ENCODE data around the gene SMAD7. TPM values are rescaled to one million over a fixed set of nuclear protein-coding genes. Genes with fewer than 3 reads are reported as not detected.
A peak's percentile ranks its signal among the peaks of the same experiment; 100 is the strongest.

Gene SMAD7
- total RNA-seq, 1 donor from 2014 or later: 6.9 TPM

- intact Hi-C loops (cut with micrococcal nuclease): loop anchor here (1.0 kb wide), 2 partner anchors 7 to 12 kb away; no protein-coding TSS in a partner anchor
- peak overlapping the region; percentile 76 for H3K4me3 Mint-ChIP-seq
- H3K27me3 Mint-ChIP-seq: no peaks in the 10 kb centered on the region
- ATAC-seq (ENCODE audit: low read depth): peak; percentile 84
- H3K27ac Mint-ChIP-seq: peak overlapping the region; percentile 95
- H3K4me1 Mint-ChIP-seq: peaks cover 61% of the 10 kb centered on the region
- DNase-seq: peak; percentile 53
- H3K9me3 Mint-ChIP-seq: no peaks in the 10 kb centered on the region
- TF ChIP-seq CTCF (IDR thresholded peaks at IDR 0.05): no peak
- ChIA-PET POLR2A (interaction anchor here (0.7 to 2.8 kb wide), 8 partner anchors 8 to 1922 kb away, joined by 3 to 34 read pairs (median 6); partner anchors contain the start of gene SMAD7), CTCF (interaction anchor here (0.6 to 1.3 kb wide), 3 partner anchors 17 to 100 kb away, joined by 3 read pairs; no protein-coding TSS in a partner anchor)
- H3K36me3 Mint-ChIP-seq (ENCODE audit: low read depth): peaks cover 26% of the 10 kb centered on the region
Observed at GRCh38 chr18:48940854-48941611, 9.7 kb downstream of the SMAD7 start.

GRCh38 chr18:48939205-48940097 lies 11.3 kb downstream of the SMAD7 start:
- Mint-ChIP-seq H3K27ac (peak overlapping the region; percentile 95), H3K27me3 (no peaks in the 10 kb centered on the region), H3K4me1 (peaks cover 72% of the 10 kb centered on the region), H3K4me3 (no peak overlapping the region), H3K9me3 (no peaks in the 10 kb centered on the region), H3K36me3 (ENCODE audit: low read depth) (peaks cover 16% of the 10 kb centered on the region)
- intact Hi-C loops (cut with micrococcal nuclease): loop anchor here (1.0 kb wide), 2 partner anchors 9 to 10 kb away; no protein-coding TSS in a partner anchor
- POLR2A ChIA-PET: interaction anchor here (0.9 to 2.8 kb wide), 5 partner anchors 9 to 13 kb away, joined by 3 to 34 read pairs (median 9); partner anchors contain the start of gene SMAD7
- no peak for ATAC-seq (ENCODE audit: low read depth)
- TF ChIP-seq CTCF (IDR thresholded peaks at IDR 0.05): no peak
- DNase-seq: no peak
- CTCF ChIA-PET: interaction anchor here (1.3 kb wide), 1 partner anchor 102 kb away, joined by 3 read pairs; no protein-coding TSS in a partner anchor

GRCh38 chr18:48938827-48939204 lies 11.9 kb downstream of the SMAD7 start:
- Mint-ChIP-seq H3K4me3 (no peak overlapping the region), H3K27me3 (no peaks in the 10 kb centered on the region), H3K27ac (no peak overlapping the region), H3K9me3 (no peaks in the 10 kb centered on the region), H3K4me1 (peaks cover 75% of the 10 kb centered on the region), H3K36me3 (ENCODE audit: low read depth) (peaks cover 13% of the 10 kb centered on the region)
- no peak for ATAC-seq (ENCODE audit: low read depth)
- CTCF ChIA-PET: interaction anchor here (1.8 kb wide), 1 partner anchor 12 kb away, joined by 4 read pairs; no protein-coding TSS in a partner anchor
- no peak for TF ChIP-seq CTCF (IDR thresholded peaks at IDR 0.05)
- no peak for DNase-seq
- POLR2A ChIA-PET: interaction anchor here (0.9 to 2.0 kb wide), 3 partner anchors 10 to 14 kb away, joined by 3 to 13 read pairs (median 4); no protein-coding TSS in a partner anchor
- intact Hi-C loops (cut with micrococcal nuclease): no loop called here

GRCh38 chr18:48937869-48938750 lies 12.7 kb downstream of the SMAD7 start:
- intact Hi-C loops (cut with micrococcal nuclease): no loop called here
- DNase-seq (no peak), ATAC-seq (ENCODE audit: low read depth) (no peak)
- Mint-ChIP-seq H3K9me3 (no peaks in the 10 kb centered on the region), H3K27me3 (no peaks in the 10 kb centered on the region), H3K36me3 (ENCODE audit: low read depth) (peaks cover 11% of the 10 kb centered on the region), H3K27ac (no peak overlapping the region), H3K4me3 (no peak overlapping the region), H3K4me1 (peaks cover 80% of the 10 kb centered on the region)
- POLR2A ChIA-PET: interaction anchor here (1.2 to 2.0 kb wide), 5 partner anchors 8 to 153 kb away, joined by 4 to 13 read pairs (median 4); no protein-coding TSS in a partner anchor
- CTCF ChIA-PET: interaction anchor here (1.8 kb wide), 1 partner anchor 13 kb away, joined by 4 read pairs; no protein-coding TSS in a partner anchor
- TF ChIP-seq CTCF (IDR thresholded peaks at IDR 0.05): no peak
